A549 (cell line): ENCODE results near the gene NSMCE4A. TPM values are rescaled to one million over a fixed set of nuclear protein-coding genes. Genes with fewer than 3 reads are reported as not detected.

ENCODE experiments used
- ATAC-seq, 2 experiments: fragments of 200-7000 bp in 1 of 2; fragments of >200 bp in 1 of 2; cut with Nextera tagmentation in 1 of 2; cut with Tn5 transposase in 1 of 2; 3 replicates each; pipeline versions ENCODE4 v1.8.0 to v1.9.1; 2018 to 2020; ENCODE audit warnings: mild to moderate bottlenecking in 1 of 2, moderate library complexity in 1 of 2
- CTCF ChIA-PET: fragments of 300-600 bp; sonication (Branson Sonifier 250); formaldehyde crosslinking; extraction: SDS; loops from one replicate; lab custom pipeline; 2021; ENCODE audit warnings: antibody characterized with exemption, inconsistent platforms; lab: Yijun Ruan, JAX
- POLR2A ChIA-PET: fragments of 350-600 bp; formaldehyde crosslinking; extraction: SDS; loops from one replicate; lab custom pipeline; 2021; ENCODE audit warnings: antibody characterized with exemption, inconsistent platforms; lab: Yijun Ruan, JAX
- DNase-seq, 2 experiments: peaks; one replicate each; pipeline versions ENCODE4 v3.0.0 to v3.0.0-alpha.2; 2011 to 2016; ENCODE audit warnings: low read depth in 1 of 2, low spot score in 1 of 2
- FAIRE-seq: peaks from 2 replicates; lab custom pipeline; 2011; peaks lifted over from hg19 to GRCh38; lab: Jason Lieb, UNC
- H3K27ac ChIP-seq, 2 experiments: fragments of >200 bp; sonication (Bioruptor Twin); formaldehyde crosslinking; 3 replicates each; pipeline ENCODE4 v1.5.1; 2016 to 2017
- H3K4me1 ChIP-seq: fragments of >200 bp; sonication (Bioruptor Twin); formaldehyde crosslinking; 3 replicates; pipeline ENCODE4 v1.6.1; 2016
- H3K4me2 ChIP-seq: fragments of >200 bp; sonication (Bioruptor Twin); formaldehyde crosslinking; 3 replicates; pipeline ENCODE4 v1.6.1; 2016
- H3K4me3 ChIP-seq: fragments of >200 bp; sonication (Bioruptor Twin); formaldehyde crosslinking; 3 replicates; pipeline ENCODE4 v1.5.1; 2016
- H3K9me3 ChIP-seq: fragments of >200 bp; sonication (Bioruptor Twin); formaldehyde crosslinking; 3 replicates; pipeline ENCODE4 v1.6.1; 2016
- ATOH8 ChIP-seq: fragments of 250-450 bp; sonication (Bioruptor Pico); IDR thresholded peaks from 2 replicates; pipeline ENCODE4 v1.5.0; 2020; ENCODE audit warnings: low read depth, mild to moderate bottlenecking, moderate library complexity
- BHLHE40 ChIP-seq: IDR thresholded peaks from 2 replicates; pipeline ENCODE4 v1.6.1; 2012; ENCODE audit warnings: low read depth, low read length, inconsistent platforms
- CEBPB ChIP-seq, 2 experiments: fragments of >200 bp in 1 of 2; sonication (Bioruptor Twin) in 1 of 2; formaldehyde crosslinking in 1 of 2; IDR thresholded peaks; 2 replicates each; pipeline ENCODE4 v1.6.1; 2012 to 2016
- CHD2 ChIP-seq: fragments of 150-350 bp; IDR thresholded peaks from 2 replicates; pipeline ENCODE4 v1.6.1; 2014; ENCODE audit warnings: low read length; ENCODE audit not compliant: partially characterized antibody
- CHD4 ChIP-seq: fragments of 200-600 bp; sonication (generic); IDR thresholded peaks from 2 replicates; pipeline ENCODE4 v1.6.1; 2016; ENCODE audit warnings: antibody characterized with exemption, mild to moderate bottlenecking, borderline replicate concordance
- EHF ChIP-seq: fragments of 250-450 bp; sonication (Bioruptor Pico); IDR thresholded peaks from 2 replicates; pipeline ENCODE4 v1.5.0; 2020; ENCODE audit warnings: mild to moderate bottlenecking
- EP300 ChIP-seq, 2 experiments: fragments of >200 bp; sonication (Bioruptor Twin); formaldehyde crosslinking; IDR thresholded peaks; 2 replicates in 1 of 2; 3 replicates in 1 of 2; pipeline ENCODE4 v1.6.1; 2016 to 2017
- FOSL2 ChIP-seq, 2 experiments: fragments of 450-650 bp in 1 of 2; fragments of >200 bp in 1 of 2; sonication (Bioruptor Twin) in 1 of 2; formaldehyde crosslinking; IDR thresholded peaks; 2 replicates each; pipeline versions ENCODE4 v1.5.0 to v1.6.1; 2016 to 2020; ENCODE audit warnings: mild to moderate bottlenecking in 1 of 2, moderate library complexity in 1 of 2
- FOXS1 ChIP-seq: fragments of 250-450 bp; sonication (Bioruptor Pico); IDR thresholded peaks from 2 replicates; pipeline ENCODE4 v1.5.0; 2020; ENCODE audit warnings: mild to moderate bottlenecking, moderate library complexity
- HEYL ChIP-seq: fragments of 250-450 bp; sonication (Bioruptor Pico); IDR thresholded peaks from 2 replicates; pipeline ENCODE4 v1.8.0; 2021; ENCODE audit warnings: mild to moderate bottlenecking, moderate library complexity
- HOXB13 ChIP-seq: fragments of 250-450 bp; sonication (Bioruptor Pico); IDR thresholded peaks from 2 replicates; pipeline ENCODE4 v1.5.0; 2020; ENCODE audit warnings: low read depth, mild to moderate bottlenecking, moderate library complexity
- HOXB5 ChIP-seq: fragments of 250-450 bp; sonication (Bioruptor Pico); IDR thresholded peaks from 2 replicates; pipeline ENCODE4 v1.5.0; 2020; ENCODE audit warnings: mild to moderate bottlenecking, moderate library complexity
- JUN ChIP-seq, 2 experiments: fragments of >200 bp; sonication (Bioruptor Twin); formaldehyde crosslinking; IDR thresholded peaks; 2 replicates in 1 of 2; 3 replicates in 1 of 2; pipeline ENCODE4 v1.6.1; 2016 to 2017
- KDM5A ChIP-seq: fragments of 200-600 bp; sonication (generic); IDR thresholded peaks from 2 replicates; pipeline ENCODE4 v1.6.1; 2016; ENCODE audit warnings: antibody characterized with exemption, mild to moderate bottlenecking
- MAFK ChIP-seq: fragments of 450-650 bp; IDR thresholded peaks from 2 replicates; pipeline ENCODE4 v1.6.1; 2014; ENCODE audit not compliant: partially characterized antibody
- NPAS2 ChIP-seq: fragments of 250-450 bp; sonication (Bioruptor Pico); IDR thresholded peaks from 2 replicates; pipeline ENCODE4 v1.8.0; 2022; ENCODE audit warnings: mild to moderate bottlenecking, moderate library complexity, borderline replicate concordance
- POLR2A ChIP-seq: IDR thresholded peaks from 2 replicates; pipeline ENCODE4 v1.6.1; 2012; ENCODE audit warnings: mild to moderate bottlenecking, low read length
- RAD21 ChIP-seq, 2 experiments: fragments of >200 bp in 1 of 2; sonication (Bioruptor Twin) in 1 of 2; formaldehyde crosslinking in 1 of 2; IDR thresholded peaks in 1 of 2; conservative IDR thresholded peaks in 1 of 2; 2 replicates in 1 of 2; 3 replicates in 1 of 2; pipeline ENCODE4 v1.6.1; 2012 to 2018; ENCODE audit warnings: inconsistent platforms in 1 of 2
- SMC3 ChIP-seq: fragments of >200 bp; sonication (Bioruptor Twin); formaldehyde crosslinking; IDR thresholded peaks from 3 replicates; pipeline ENCODE4 v1.6.1; 2018; ENCODE audit warnings: inconsistent platforms
- SREBF2 ChIP-seq: fragments of 450-650 bp; IDR thresholded peaks from 2 replicates; pipeline ENCODE4 v1.6.1; 2014; ENCODE audit warnings: mild to moderate bottlenecking, moderate library complexity
- TFCP2L1 ChIP-seq: fragments of 250-450 bp; sonication (Bioruptor Pico); IDR thresholded peaks from 2 replicates; pipeline ENCODE4 v1.5.0; 2021; ENCODE audit warnings: mild to moderate bottlenecking
- TP53 ChIP-seq: fragments of 250-450 bp; sonication (Bioruptor Pico); IDR thresholded peaks from 2 replicates; pipeline ENCODE4 v1.5.0; 2021; ENCODE audit warnings: mild to moderate bottlenecking, moderate library complexity
- ZC3H11A ChIP-seq: fragments of 450-650 bp; IDR thresholded peaks from 2 replicates; pipeline ENCODE4 v1.6.1; 2014; ENCODE audit warnings: antibody characterized with exemption, mild to moderate bottlenecking
- WGBS: methylation state at CpG from one replicate; pipeline ENCODE4 v1.1.6; 2017; ENCODE audit errors: missing lambda C conversion rate; 5-methylcytosine and 5-hydroxymethylcytosine counted together
- polyA plus RNA-seq, 4 experiments: library from polyadenylated mRNA; depleted of rRNA in 3 of 4; stranded (reverse); fragments of >200 nt; fragmentation: RNase III in 1 of 4; extraction: RNeasy Plus Mini Kit Qiagen cat#74134 plus additional on column Dnase treatment in 1 of 4; gene quantifications; 2 replicates in 3 of 4; 3 replicates in 1 of 4; pipeline ENCODE4 v1.2.3, GENCODE V29; 2011 to 2017
- TF ChIP-seq, protein P1 (sequence below): IDR thresholded peaks from 2 replicates; pipeline ENCODE4 v1.6.1; 2012
- TF ChIP-seq, protein P2 (sequence below): fragments of >200 bp; sonication (Bioruptor Twin); formaldehyde crosslinking; IDR thresholded peaks from 2 replicates; pipeline ENCODE4 v1.6.1; 2016
- TF ChIP-seq, protein P3 (sequence below): fragments of 450-650 bp; IDR thresholded peaks from 2 replicates; pipeline ENCODE4 v1.6.1; 2014; ENCODE audit warnings: antibody characterized with exemption
- TF ChIP-seq, protein P4 (sequence below): fragments of >200 bp; sonication (Bioruptor Twin); formaldehyde crosslinking; IDR thresholded peaks from 3 replicates; pipeline ENCODE4 v1.5.1; 2016
- TF ChIP-seq, protein P5 (sequence below): fragments of >200 bp; sonication (Bioruptor Twin); formaldehyde crosslinking; IDR thresholded peaks from 3 replicates; pipeline ENCODE4 v1.6.1; 2016

Gene NSMCE4A
- polyA plus RNA-seq, 2 of the 4 experiments (the other 2 are of a cell fraction) = 67.2 to 172 TPM

DNA sequence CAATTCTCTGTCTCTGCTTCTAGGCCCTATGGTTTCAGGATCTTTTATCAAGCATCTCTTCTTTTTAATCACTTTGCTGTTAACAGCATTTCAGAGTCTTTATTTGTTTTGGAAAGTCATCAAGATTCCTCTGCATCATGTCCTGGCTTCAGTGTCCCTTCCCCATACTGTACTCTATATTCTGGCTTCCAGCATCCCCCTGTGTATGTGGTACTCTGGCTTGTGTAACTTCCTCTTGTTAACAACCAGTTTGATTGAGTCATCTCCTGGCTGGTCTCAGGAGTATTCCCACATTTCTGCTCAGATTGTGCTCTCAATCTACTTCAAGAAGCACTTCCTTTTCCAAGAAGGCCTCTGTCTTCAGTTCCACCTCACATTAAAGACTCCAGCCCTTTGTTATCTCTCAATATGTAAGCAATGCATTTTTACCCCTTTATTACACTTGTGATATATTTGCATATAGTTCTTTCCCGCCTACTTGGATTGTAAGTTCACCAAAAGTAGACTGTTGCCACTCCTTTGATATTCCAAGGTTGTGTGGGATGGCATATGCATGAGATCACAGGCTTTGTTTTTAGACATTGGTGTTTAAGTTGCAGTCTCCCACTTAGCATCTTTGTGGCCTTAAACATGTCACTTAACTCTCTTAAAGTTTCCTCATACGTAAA, 32.1 kb downstream of the NSMCE4A start:
- CTCF ChIA-PET = no interaction called here
- Histone ChIP-seq H3K27ac (peak overlapping the region; percentile 67 to 69), H3K9me3 (no peaks in the 10 kb centered on the region), H3K4me1 (peaks cover 34% of the 10 kb centered on the region), H3K4me2 (peak overlapping the region; percentile 51), H3K4me3 (no peak overlapping the region)
- POLR2A ChIA-PET = no interaction called here
- DNase-seq (peak in 1 of 2 experiments; percentile 82), ATAC-seq (peak; percentile 92 to 95), FAIRE-seq (peak; percentile 39)
- TF ChIP-seq HOXB13 (CRISPR knock-in tag) = no peak
- no peak for TF ChIP-seq EP300 (IDR thresholded peaks at IDR 0.05)
- TF ChIP-seq EHF (CRISPR knock-in tag) = no peak
- 0 out of 2 replicates have a peak, but pooled peaks have one; percentile 15 for TF ChIP-seq FOSL2 (IDR thresholded peaks at IDR 0.05)
- TF ChIP-seq FOSL2 (CRISPR knock-in tag; IDR thresholded peaks at IDR 0.05) = peak; percentile 41; the same call in 1 of the 2 replicates
- no peak for TF ChIP-seq ATOH8 (CRISPR knock-in tag)
- TF ChIP-seq, protein P1, sequence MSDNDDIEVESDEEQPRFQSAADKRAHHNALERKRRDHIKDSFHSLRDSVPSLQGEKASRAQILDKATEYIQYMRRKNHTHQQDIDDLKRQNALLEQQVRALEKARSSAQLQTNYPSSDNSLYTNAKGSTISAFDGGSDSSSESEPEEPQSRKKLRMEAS = 0 out of 2 replicates have a peak, but pooled peaks have one; percentile 19
- TF ChIP-seq, protein P2, sequence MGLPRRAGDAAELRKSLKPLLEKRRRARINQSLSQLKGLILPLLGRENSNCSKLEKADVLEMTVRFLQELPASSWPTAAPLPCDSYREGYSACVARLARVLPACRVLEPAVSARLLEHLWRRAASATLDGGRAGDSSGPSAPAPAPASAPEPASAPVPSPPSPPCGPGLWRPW = no peak
- no peak for TF ChIP-seq BHLHE40
- TF ChIP-seq HEYL (CRISPR knock-in tag) = no peak
- TF ChIP-seq SMC3 = 0 out of 3 replicates have a peak, but pooled peaks have one; percentile 13
- no peak for TF ChIP-seq ZC3H11A
- TF ChIP-seq JUN (IDR thresholded peaks at IDR 0.05) = 0 out of 5 replicates have a peak, but pooled peaks of 1 of the 2 experiments have one; percentile 33
- TF ChIP-seq NPAS2 (CRISPR knock-in tag) = no peak
- TF ChIP-seq, protein P3, sequence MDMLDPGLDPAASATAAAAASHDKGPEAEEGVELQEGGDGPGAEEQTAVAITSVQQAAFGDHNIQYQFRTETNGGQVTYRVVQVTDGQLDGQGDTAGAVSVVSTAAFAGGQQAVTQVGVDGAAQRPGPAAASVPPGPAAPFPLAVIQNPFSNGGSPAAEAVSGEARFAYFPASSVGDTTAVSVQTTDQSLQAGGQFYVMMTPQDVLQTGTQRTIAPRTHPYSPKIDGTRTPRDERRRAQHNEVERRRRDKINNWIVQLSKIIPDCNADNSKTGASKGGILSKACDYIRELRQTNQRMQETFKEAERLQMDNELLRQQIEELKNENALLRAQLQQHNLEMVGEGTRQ = no peak
- TF ChIP-seq, protein P4, sequence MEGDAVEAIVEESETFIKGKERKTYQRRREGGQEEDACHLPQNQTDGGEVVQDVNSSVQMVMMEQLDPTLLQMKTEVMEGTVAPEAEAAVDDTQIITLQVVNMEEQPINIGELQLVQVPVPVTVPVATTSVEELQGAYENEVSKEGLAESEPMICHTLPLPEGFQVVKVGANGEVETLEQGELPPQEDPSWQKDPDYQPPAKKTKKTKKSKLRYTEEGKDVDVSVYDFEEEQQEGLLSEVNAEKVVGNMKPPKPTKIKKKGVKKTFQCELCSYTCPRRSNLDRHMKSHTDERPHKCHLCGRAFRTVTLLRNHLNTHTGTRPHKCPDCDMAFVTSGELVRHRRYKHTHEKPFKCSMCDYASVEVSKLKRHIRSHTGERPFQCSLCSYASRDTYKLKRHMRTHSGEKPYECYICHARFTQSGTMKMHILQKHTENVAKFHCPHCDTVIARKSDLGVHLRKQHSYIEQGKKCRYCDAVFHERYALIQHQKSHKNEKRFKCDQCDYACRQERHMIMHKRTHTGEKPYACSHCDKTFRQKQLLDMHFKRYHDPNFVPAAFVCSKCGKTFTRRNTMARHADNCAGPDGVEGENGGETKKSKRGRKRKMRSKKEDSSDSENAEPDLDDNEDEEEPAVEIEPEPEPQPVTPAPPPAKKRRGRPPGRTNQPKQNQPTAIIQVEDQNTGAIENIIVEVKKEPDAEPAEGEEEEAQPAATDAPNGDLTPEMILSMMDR = no peak
- TF ChIP-seq, protein P5, sequence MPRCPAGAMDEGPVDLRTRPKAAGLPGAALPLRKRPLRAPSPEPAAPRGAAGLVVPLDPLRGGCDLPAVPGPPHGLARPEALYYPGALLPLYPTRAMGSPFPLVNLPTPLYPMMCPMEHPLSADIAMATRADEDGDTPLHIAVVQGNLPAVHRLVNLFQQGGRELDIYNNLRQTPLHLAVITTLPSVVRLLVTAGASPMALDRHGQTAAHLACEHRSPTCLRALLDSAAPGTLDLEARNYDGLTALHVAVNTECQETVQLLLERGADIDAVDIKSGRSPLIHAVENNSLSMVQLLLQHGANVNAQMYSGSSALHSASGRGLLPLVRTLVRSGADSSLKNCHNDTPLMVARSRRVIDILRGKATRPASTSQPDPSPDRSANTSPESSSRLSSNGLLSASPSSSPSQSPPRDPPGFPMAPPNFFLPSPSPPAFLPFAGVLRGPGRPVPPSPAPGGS = no peak
- no peak for TF ChIP-seq TFCP2L1 (CRISPR knock-in tag)
- no peak for TF ChIP-seq CHD2
- TF ChIP-seq KDM5A = no peak
- no peak for TF ChIP-seq CHD4
- peak; percentile 62 to 69; a peak in 2 of 4 replicates for TF ChIP-seq CEBPB (IDR thresholded peaks at IDR 0.05)
- TF ChIP-seq MAFK = no peak
- TF ChIP-seq TP53 = no peak
- no peak for TF ChIP-seq POLR2A
- TF ChIP-seq RAD21 (conservative IDR thresholded peaks at IDR 0.05 in 1 of 2, IDR thresholded peaks at IDR 0.05 in 1 of 2) = no peak
- TF ChIP-seq HOXB5 (CRISPR knock-in tag) = no peak
- no peak for TF ChIP-seq FOXS1
- TF ChIP-seq SREBF2 = no peak
- 79% methylated on average over 2 of the region's 2 CpGs for WGBS
